T-helper 9 cell (primary cell): Measurements from ENCODE around the gene PHTF1.

Experiments
- DNase-seq: peaks from one replicate; pipeline ENCODE4 v3.0.0-alpha.2; 2020

Gene PHTF1

DNA sequence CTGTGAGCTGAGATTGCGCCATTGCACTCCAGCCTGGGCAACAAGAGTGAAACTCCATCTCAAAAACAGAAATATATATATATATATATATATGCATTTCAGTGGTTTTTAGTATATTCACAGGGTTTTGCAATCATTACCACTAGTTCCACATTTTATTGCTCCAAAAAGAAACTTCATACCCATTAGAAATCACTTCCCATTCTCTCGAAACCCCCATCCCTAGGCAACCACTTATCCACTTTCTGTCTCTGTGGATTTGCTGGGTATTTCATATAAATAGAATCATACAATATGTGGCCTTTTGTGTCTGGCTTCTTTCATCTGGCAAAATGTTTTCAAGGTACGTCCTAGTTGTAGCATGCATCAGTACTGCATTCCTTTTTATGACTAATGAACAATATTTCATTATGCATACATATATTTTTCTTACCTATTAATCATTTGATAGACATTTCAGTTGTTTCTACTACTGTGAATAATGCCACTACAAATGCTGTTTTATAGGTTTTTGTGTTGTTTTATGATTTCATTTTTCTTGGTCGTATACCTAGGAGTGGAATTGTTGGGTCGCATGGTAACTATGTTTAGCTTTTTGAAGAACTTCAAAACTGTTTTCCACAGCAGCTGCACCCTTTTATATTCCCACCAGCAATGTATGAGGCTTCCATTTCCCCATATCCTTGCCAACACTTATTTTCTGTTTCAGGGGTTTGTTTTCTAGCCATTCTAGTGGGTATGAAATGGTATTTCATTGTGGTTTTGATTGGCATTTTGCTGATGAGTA lies 95.9 kb downstream of the PHTF1 start:
- no peak for DNase-seq

DNA sequence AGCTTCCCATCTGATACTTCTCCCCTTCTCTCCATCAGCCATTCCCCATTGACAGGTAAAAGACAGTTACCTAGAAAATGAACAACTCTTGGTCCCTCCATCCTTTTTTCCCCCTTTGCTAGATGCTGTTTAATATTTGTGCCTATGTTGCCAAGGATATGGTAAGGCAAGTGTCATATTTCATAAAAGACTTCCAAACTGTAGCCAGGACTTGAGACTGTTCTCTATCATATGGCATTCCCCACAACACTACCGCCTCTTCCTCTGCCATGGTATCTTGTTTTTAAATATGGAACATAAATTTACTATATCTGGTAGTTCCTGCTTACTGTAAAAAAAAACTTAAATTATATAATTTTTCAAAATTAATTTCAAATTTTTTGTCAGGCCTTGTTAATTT lies 97.2 kb downstream of the PHTF1 start:
- no peak for DNase-seq

GRCh38 chr1:113660088-113660487 lies 99.2 kb downstream of the PHTF1 start:
- no peak for DNase-seq

GRCh38 chr1:113659556-113659955 lies 99.7 kb downstream of the PHTF1 start:
- no peak for DNase-seq

DNA sequence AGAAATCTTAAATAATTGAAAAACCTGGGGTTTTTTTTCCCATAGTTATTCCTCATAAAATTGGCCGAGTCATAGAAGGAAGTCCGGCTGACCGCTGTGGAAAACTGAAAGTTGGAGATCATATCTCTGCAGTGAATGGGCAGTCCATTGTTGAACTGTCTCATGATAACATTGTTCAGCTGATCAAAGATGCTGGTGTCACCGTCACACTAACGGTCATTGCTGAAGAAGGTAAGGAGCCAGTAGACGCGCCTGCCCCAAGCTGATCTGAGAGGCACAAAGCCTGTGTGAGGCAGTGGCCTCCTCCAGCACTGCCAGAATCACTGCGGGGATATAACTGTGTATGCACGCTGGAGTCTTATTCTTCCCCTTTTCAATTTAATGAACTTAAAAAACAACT lies 100.3 kb downstream of the PHTF1 start:
- no peak for DNase-seq

DNA sequence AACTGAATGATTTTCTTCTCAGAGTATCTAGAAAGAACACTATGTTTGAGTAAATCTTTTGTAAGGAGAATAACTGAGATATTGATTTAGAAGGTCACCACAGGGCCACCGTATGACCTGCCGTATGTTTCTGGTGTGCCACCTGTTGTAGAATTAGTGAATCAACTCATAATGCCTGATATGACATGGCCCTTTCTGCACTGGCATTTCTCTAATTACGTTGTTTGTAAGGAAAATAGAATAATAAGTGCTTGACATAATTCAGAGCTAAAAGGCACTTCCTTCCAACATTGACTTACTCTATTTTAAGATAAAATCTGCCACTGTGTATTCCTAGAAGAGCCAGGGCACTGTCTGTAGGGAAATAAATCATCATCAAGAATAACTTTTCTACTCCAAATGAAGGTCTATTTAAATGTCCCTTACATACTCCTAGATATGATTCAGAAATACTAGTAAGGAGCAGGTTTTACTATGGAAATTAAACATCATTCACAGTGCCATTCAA lies 101.7 kb downstream of the PHTF1 start:
- no peak for DNase-seq

DNA sequence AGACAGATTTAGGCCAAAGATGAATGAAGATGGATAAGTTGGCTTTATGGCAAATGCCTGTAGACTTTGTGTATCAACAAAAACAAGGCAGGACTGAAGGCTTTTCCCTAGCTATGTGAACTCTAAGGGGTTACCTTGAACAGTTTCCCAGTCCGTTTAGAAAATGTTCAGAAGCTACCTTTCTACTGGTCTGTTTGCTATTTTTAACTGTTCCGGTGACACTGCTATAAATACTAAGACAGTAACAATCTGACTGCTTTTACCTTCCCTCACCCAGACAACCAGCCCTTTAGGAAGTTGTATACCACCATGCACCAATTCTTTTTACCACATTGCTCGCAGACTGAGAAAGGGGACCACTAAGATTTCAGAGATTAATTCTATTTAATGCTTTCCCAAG lies 102.2 kb downstream of the PHTF1 start:
- DNase-seq: no peak

GRCh38 chr1:113654883-113655282 lies 104.4 kb downstream of the PHTF1 start:
- no peak for DNase-seq

DNA sequence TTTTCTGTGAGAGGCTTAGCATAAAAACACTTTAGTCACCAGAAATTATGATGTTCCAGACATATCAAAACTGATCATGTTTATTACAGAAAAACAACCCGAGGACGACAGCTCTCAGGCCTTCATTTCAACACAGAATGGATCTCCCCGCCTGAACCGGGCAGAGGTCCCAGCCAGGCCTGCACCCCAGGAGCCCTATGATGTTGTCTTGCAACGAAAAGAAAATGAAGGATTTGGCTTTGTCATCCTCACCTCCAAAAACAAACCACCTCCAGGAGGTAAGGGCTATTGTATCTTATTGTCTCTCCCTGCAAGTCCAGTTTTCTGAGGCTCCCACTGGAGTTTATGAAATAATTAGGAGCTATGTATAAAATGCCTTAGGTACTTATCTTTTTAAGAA lies 105.5 kb downstream of the PHTF1 start:
- DNase-seq: no peak

DNA sequence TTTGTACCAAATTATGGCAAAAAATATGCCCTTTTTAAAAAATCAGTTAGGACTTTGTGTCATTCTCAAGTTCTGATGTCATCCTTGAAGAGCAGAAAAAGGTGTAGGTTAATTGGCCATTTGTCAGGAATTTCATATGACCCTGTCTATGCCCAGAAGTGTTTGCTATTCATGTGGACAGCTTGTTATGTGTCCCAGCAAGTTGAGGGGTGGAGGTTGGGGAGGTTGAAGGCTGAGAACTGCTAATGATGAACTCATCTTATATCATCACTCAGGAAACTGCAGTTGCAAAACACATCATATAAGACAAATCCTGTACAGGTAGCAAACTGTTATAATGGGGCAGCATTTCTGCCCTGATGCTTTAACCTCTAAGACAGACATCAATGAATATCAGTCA lies 106.5 kb downstream of the PHTF1 start:
- DNase-seq: no peak

- DNase-seq: no peak
Measured at GRCh38 chr1:113648478-113648877, 110.8 kb downstream of the PHTF1 start.

GRCh38 chr1:113647164-113647563 lies 112.1 kb downstream of the PHTF1 start:
- no peak for DNase-seq
